GM18909 (cell line): ENCODE data around the gene IER5.
"Not testable (repeated sequence)": the region's sequence is repeated elsewhere in the genome, so short reads cannot be mapped to it uniquely, and the experiment has no call there.

Experiments used
- ATAC-seq: cut with Tn5 transposase; IDR thresholded peaks from one replicate; pipeline ENCODE4 v1.9.1; 2021; ENCODE audit warnings: mild to moderate bottlenecking; ENCODE audit not compliant: unreplicated experiment, poor library complexity

Gene IER5

DNA sequence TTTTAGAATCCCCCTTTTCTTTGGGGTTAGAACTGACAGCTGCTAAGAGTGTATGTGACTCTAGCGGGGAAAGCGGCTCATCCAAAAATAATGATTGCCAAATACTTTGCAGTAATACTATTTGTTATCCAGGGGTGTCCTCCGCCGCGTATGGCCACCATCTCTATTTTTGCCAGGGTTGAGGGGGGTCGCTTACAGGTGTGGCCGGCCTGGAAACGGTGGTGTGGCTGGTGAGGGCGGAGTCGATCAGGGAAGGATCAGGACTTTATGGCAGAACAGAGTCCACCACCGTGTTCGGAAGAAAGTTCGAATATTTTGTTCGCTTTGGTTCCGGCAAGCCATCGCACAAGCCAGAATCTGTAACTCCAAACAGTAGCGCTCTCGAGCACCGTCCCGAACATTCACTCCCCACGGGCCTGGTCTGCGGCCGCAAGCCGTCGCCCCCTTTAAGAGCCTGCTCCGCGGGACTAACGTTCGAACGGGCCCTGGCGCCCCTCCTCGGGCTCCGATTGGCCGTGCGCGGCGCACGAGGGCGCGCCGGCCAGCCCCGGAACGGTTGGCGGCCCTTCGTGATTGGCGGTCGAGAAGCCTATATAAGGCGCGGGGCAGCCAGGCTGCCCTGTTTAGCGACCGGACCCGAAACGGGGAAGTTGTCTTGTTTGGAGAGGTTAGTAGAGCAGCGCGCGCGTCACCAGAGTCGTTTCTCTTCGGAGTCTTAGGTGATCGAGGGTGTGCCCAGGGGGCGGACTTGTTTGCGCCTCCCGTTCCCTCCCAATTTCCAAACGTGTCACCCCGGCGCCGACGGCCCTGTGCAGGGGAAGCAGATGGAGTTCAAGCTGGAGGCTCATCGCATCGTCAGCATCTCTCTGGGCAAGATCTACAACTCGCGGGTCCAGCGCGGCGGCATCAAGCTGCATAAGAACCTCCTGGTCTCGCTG is at the start of gene IER5:
IER5 (plus strand) TSS at position 622 of the 938 bp plus-strand sequence; CDS start at position 825, 203 bp downstream.
- ATAC-seq, result peak; percentile 77

- ATAC-seq, result no peak
Observed at GRCh38 chr1:181040284-181040865, 48.1 kb upstream of the IER5 start.

DNA sequence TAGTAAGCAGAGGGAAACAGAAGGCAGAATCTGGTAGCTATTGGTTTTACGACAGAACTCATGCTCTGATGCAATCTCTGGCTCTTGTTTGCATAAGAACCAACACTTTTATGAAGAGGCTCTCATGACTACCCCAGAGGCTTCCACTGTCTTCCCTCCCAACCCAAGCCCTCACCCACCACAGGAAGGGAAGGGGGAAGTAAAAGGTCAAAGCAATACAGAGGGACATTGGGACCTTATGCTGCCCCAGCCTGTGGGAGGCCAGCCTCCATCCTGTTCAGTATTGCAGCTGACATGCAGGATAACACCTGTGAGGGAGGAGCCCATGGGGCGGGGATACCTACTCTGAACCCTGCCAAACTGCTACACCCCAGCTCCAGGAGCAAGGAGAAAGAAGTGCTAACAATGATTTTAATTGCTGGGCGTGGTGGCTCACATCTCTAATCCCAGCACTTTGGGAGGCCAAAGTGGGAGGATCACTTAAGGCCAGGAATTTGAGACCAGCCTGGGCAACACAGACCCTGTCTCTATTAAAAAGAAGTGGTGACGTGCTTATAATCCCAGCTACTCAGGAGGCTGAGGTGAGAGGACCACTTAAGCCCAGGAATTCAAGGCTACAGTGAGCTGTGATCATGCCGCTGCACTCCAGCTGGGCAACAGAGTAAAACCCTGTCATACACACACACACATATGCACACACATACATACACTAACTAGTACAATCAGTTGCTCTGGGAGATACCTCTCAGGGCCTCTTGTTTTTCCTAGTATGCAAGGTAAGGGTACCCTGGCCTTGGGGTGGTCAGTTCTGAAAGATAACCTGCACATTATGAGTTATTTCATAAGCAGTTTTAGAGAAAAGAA is 45.2 kb upstream of the IER5 start:
- no peak for ATAC-seq

DNA sequence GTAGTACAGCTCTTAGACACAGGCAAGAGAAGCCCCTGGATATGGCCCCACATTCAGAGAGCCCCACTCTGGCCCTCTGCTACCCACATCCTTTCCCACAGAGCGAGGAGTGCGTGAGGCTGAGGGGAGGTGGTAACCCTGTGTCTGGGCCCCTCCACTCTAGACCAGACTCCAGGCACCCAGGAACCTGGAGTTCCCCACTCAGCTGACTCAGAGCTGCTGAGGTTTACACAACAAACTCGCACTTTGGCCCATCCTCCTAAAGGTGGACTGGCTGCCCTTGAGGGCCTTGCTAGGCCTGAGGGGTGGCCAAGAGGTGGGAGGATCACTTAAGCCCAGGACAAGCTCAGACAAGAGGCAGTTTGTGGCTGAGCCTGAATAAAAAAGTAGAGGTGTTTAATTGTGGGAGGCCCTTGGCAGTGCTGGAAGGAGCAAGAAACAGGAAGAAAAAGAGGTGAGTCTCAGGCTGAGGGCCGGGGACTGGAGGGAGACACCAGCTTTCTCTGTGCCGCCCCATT is 44.0 kb upstream of the IER5 start:
- ATAC-seq, result peak; percentile 90

- not testable (repeated sequence) for ATAC-seq
Observed at GRCh38 chr1:181045946-181046345, 42.6 kb upstream of the IER5 start.

- no peak for ATAC-seq
Observed at GRCh38 chr1:181049378-181049777, 39.1 kb upstream of the IER5 start.

GRCh38 chr1:181050922-181051321 is 37.6 kb upstream of the IER5 start:
- no peak for ATAC-seq

DNA sequence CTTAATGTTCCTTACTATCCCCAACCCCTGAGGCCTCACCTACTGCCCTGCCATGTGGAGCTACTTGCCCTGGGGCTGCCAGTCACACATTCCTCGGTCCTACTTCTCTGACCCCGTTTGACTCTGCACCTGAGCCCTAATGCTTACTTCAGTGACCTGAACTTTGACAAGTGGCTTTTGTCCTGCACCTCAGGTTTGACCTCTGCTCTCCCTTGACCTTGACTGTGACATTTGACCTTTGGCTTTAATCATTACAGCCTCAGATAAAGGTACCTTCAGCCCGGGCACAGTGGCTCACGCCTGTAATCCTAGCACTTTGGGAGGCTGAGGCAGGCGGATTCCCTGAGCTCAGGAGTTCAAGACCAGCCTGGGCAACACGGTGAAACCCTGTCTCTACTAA is 31.9 kb upstream of the IER5 start:
- no peak for ATAC-seq

DNA sequence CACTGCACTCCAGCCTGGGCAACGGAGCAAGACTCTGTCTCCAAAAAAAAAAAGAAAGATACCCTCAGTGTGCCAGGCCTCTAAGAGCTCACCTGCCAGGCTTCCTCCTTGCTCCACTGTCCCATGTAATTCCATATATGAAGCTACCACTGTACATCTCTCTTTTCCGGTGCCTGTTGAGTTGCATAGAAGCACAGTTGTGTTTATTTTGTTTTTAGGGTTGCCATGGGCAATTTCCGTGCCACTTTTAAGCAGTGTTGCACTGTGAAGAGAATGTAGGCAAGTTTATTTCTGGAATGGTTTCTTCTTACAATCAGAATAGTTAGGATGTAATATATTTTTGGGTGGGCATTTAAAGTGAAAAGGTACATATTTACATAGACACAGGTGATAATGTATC is 31.4 kb upstream of the IER5 start:
- no peak for ATAC-seq

DNA sequence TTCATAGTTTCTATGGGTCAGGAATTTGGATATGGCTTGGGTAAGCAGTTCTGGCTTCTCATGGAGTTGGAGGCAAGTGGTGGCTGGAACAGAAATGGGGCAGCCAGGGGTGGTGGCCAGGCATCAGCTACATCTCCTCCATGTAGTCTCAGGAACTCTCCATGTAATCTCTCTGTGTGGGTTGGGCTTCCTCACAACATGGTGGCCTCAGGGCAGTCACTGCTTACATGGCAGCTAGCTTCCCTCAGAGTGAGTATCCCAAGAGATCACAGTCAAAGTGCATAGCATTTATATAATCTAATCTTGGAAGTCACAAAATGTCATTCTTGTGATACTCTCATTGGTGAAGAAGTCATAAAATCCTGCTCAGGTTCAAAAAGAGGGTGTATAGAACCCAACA is 29.1 kb upstream of the IER5 start:
- no peak for ATAC-seq

DNA sequence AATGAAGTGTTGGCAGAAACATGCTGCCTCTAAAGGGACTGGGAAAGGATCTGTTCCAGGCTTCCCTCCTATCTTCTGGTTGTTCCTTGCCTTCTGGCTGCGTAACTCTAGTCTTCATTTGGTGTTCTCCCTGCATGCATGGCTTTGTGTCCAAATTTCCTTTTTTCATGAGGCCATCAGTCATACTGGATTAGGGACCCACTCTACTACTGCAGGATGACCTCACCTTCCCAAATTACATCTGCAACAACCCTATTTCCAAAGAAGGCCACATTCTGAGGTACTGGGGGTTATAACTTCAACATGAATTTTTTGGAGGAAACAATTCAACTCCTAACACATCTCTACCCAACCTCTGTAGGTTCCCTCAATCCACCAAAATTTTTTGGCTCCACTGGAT is 28.4 kb upstream of the IER5 start:
- no peak for ATAC-seq

GRCh38 chr1:181060947-181061346 is 27.6 kb upstream of the IER5 start:
- ATAC-seq, result not testable (repeated sequence)

DNA sequence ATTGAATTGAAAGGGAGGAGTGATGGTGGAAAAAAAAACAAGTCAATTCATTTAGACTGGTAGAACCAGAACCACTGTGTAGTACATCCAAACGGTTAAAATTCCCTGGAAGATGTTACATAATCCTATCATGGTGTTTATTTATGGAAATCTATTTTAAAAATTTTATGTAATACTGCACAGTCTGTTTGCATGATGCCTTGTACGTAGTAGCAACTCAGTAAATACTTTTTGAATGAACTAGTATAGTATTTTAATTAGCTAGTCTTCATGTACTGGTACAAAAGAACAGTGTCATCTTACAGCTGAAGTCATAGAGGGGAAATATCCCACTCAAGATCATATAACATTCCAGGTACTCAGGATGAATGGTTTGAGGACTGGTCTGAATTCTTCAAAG is 27.0 kb upstream of the IER5 start:
- ATAC-seq, result no peak

DNA sequence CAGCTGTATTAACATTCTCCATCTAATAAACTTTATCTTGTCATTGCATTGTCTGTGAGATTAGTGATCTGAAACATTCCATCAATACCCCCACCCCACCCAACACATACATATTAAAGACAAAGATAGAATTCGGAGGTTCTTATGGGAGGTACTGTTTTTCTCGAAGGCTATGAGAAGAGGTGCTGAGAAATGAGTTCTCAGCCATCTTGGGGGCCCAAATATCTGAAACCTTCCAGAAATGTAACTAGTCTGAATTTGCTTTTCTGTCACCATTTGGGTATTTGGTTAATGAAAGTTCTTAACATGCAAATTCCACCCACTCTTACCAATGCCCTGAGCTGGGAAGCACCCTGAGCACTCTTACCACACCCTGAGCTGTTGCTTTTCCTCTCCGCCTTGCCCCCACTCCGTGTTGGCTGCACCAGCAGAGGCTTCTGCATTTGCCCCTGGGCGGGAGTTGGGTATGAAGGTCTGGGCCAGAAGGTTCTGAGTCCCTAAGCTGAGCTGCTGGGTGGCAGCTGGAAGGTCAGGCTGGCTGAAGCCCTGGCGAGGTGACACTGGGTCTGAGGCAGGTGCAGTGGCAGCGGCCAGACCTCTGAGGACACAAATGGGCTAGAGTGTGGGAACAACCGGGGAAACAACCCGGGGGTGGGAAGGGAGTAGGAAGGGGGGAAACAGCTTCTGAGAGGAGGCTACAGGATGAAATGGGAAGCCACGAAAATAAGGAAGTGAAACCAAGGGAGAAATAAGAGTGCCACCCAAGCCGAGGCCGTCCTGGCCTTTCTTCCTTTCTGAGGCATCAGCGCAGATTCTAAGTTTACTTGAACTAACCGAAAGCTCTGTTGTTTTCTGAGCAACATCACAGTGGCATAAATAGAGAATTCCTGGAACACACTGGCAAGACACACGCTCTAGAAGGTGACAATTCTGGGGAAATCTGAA is 26.3 kb upstream of the IER5 start:
- ATAC-seq, result peak; percentile 89

GRCh38 chr1:181062836-181063428 is 25.6 kb upstream of the IER5 start:
- peak; percentile 78 for ATAC-seq

- ATAC-seq, result no peak
Observed at GRCh38 chr1:181064011-181064623, 24.4 kb upstream of the IER5 start.

DNA sequence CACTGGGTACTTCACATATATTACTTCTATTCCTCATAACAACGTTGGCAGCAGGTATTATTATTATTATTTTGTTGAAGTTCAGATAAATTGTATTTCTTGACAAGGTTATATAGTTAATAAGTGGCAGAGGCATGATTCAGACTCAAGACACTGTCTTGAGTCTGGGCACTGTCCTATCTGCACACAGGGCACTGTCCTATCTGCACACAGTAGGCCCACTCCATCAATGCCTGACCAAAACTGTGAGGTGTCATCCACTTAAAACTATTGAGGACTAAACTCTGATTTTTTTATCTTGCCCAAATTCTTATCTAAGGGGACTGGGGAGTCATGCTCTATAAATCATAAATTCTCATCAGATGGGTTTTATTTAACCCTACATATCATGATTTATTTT is 23.8 kb upstream of the IER5 start:
- ATAC-seq, result no peak

DNA sequence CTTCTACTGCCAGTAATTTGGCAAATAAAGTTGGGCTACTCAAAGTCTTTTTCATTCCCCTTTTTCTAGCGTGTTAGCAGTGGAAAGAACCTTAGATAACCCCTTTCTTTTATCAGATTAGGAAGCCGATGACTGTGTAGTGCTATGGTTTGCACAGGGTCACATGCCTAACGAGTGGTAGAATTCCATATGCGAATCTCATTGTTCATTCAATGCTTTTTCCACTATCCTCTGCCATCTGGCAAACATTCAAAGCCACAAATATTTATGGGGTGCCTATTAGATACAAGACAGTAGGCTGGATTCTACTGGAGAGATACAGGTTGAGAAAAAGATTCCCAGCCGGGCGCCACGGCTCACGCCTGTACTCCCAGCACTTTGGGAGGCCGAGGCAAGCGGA is 14.9 kb upstream of the IER5 start:
- ATAC-seq, result no peak
